ENCODE data around the gene NDUFA5.

Gene NDUFA5

GRCh38 chr7:123557398-123558288 lies at the start of gene NDUFA5:
Gene NDUFA5, minus strand, starts transcription at chr7:123557818. Its CDS starts 23 bp downstream, at chr7:123557795.
- DNase-seq (ENCODE audit: low read depth in 2 of 2), result peak; percentile 88 to 95

- DNase-seq (ENCODE audit: low read depth in 2 of 2), result no peak
Observed at GRCh38 chr7:123604739-123605138, 47.1 kb upstream of the NDUFA5 start.

GRCh38 chr7:123602648-123603047 lies 45.0 kb upstream of the NDUFA5 start:
- DNase-seq (ENCODE audit: low read depth in 2 of 2), result no peak

- DNase-seq (ENCODE audit: low read depth in 2 of 2), result no peak
Observed at GRCh38 chr7:123601530-123601929, 43.9 kb upstream of the NDUFA5 start, which contains the start of gene ASB15. Gene ASB15, plus strand, starts transcription at chr7:123601821. Its CDS starts 12,682 bp downstream, at chr7:123614503.

- no peak for DNase-seq (ENCODE audit: low read depth in 2 of 2)
Observed at GRCh38 chr7:123600876-123601275, 43.3 kb upstream of the NDUFA5 start.

GRCh38 chr7:123599766-123600165 lies 42.1 kb upstream of the NDUFA5 start:
- no peak for DNase-seq (ENCODE audit: low read depth in 2 of 2)

- no peak for DNase-seq (ENCODE audit: low read depth in 2 of 2)
Observed at GRCh38 chr7:123598657-123599056, 41.0 kb upstream of the NDUFA5 start.

- DNase-seq (ENCODE audit: low read depth in 2 of 2), result no peak
Observed at GRCh38 chr7:123594813-123595241, 37.2 kb upstream of the NDUFA5 start.

GRCh38 chr7:123588376-123588775 lies 30.8 kb upstream of the NDUFA5 start:
- no peak for DNase-seq (ENCODE audit: low read depth in 2 of 2)

GRCh38 chr7:123583821-123584220 lies 26.2 kb upstream of the NDUFA5 start:
- no peak for DNase-seq (ENCODE audit: low read depth in 2 of 2)

- DNase-seq (ENCODE audit: low read depth in 2 of 2), result no peak
Observed at GRCh38 chr7:123581162-123581459, 23.5 kb upstream of the NDUFA5 start.

GRCh38 chr7:123580406-123581161 lies 23.0 kb upstream of the NDUFA5 start:
- no peak for DNase-seq (ENCODE audit: low read depth in 2 of 2)

GRCh38 chr7:123579416-123579815 lies 21.8 kb upstream of the NDUFA5 start:
- no peak for DNase-seq (ENCODE audit: low read depth in 2 of 2)

- DNase-seq (ENCODE audit: low read depth in 2 of 2), result no peak
Observed at GRCh38 chr7:123573896-123574467, 16.4 kb upstream of the NDUFA5 start.

- no peak for DNase-seq (ENCODE audit: low read depth in 2 of 2)
Observed at GRCh38 chr7:123573341-123573740, 15.7 kb upstream of the NDUFA5 start.

- DNase-seq (ENCODE audit: low read depth in 2 of 2), result no peak
Observed at GRCh38 chr7:123571684-123572083, 14.1 kb upstream of the NDUFA5 start.

GRCh38 chr7:123571187-123571586 lies 13.6 kb upstream of the NDUFA5 start:
- DNase-seq (ENCODE audit: low read depth in 2 of 2), result no peak

GRCh38 chr7:123570390-123571182 lies 13.0 kb upstream of the NDUFA5 start:
- DNase-seq (ENCODE audit: low read depth in 2 of 2), result no peak

GRCh38 chr7:123569352-123570010 lies 11.9 kb upstream of the NDUFA5 start:
- no peak for DNase-seq (ENCODE audit: low read depth in 2 of 2)

- DNase-seq (ENCODE audit: low read depth in 2 of 2), result no peak
Observed at GRCh38 chr7:123562121-123562520, 4.5 kb upstream of the NDUFA5 start.

GRCh38 chr7:123558289-123558874 lies 764 bp upstream of the NDUFA5 start:
- no peak for DNase-seq (ENCODE audit: low read depth in 2 of 2)

Data from stimulated activated CD4-positive, alpha-beta T cell treated with anti-CD3 and anti-CD28 coated beads, Interleukin-4, amount 100 ng/mL, for 48 hours (primary cell).